ENCODE measurements around the gene ACSS1. TPM values are rescaled to one million over a fixed set of nuclear protein-coding genes. Genes with fewer than 3 reads are reported as not detected.

ACSS1 gene
- total RNA-seq, 1 donor from 2014 or later = 3.7 TPM

DNA sequence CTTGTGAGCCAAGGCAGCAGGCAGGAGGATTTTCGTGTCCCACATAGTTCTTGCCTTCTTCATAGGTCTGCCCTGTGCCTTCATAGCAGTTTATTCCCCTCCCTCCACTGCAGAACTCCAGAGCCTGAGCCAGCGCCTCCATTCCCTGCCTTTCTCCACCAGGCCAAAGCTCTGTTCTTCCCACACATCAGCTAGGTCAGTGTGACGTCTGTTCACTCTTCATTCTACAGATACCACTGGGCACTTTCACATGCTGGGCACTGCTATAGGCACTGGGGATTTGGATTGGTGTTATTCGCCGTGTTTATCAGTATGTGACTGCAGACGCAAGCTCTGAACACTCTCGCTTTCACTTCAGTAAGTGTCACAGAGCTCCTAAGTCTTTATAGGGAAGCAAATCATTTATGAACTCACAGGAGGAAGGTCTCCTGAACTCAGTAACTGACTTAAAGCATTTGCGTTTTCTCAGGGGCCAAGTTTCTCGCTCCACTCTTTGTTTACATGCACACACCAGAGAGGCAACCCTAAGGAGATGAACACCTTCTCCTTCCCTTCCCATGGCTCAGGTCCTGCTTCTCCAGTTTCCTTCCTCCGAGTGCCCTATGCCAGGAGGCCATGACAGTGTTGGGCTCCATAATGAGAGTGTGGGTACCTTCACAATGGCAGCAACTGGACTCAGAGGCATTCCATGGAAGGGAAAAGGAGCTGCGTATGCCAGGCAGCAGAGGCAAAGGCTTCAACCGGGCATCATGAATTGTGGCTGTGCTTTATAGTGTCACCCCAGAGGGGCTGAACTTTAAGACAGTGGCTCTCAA, 59.1 kb downstream of the ACSS1 start:
- DNase-seq (ENCODE audit: low spot score in 2 of 2) (no peak), FAIRE-seq (no peak)

DNA sequence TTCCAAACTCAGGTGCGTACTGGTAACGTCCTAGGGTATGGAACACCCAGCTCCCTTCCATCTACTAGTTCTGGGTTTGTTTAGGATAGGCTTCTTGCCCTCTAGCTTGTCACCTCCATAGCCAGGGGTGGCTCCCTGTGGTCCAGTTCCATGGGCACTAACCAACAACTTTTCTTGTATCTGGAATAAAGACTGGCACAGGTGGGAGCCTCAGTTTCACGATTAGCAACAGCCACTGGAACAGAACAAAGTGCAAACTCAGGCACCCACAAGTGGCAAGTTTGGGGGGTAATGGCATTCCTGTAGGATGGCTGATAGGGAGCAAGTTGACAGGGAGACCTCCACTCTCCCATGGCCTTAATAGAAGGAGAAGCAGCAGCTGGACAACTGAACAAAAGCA, 59.8 kb downstream of the ACSS1 start:
- DNase-seq (ENCODE audit: low spot score in 2 of 2) (no peak), FAIRE-seq (no peak)

- FAIRE-seq = no peak
- no peak for DNase-seq (ENCODE audit: low spot score in 2 of 2)
These were observed 61.2 kb downstream of the ACSS1 start for GRCh38 chr20:24996449-24997377.

DNA sequence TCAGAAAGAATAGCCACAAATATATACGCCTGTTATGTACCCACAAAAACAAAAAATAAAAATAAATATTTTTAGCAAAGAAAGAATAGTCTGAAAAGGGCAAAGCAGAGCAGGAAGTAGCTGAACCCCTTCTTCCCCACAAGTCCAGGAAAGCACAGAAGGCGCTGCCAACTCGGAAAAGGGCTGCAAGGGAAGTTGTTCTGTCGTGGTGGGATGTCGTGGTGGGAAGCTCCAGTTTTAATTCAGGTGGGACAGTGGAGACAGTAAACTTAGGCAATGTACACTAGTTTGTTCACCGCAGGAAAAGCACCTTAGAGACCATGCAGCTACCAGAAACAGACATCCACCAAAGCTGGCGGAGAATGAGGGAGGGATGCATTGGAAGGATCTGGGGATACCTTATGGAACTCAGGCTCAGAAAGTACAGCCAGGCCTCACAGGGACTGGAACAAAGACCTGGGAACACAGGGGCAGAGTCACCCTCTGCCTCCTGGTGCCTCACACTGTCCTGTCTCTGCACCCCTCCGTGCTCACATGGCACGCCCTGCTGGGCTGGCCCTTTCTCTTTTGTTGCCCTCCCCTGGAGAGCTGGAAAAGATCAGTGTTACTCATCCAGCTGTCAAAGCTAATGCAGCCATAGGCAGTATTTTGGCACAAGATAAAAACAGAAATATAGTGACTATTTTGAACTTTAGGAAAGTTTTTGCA, 62.0 kb downstream of the ACSS1 start:
- DNase-seq (ENCODE audit: low spot score in 2 of 2) (no peak), FAIRE-seq (no peak)

GRCh38 chr20:24994470-24995368, 63.2 kb downstream of the ACSS1 start:
- FAIRE-seq = no peak
- DNase-seq (ENCODE audit: low spot score in 2 of 2) = peak; percentile 68 to 69

GRCh38 chr20:24994186-24994465, 63.8 kb downstream of the ACSS1 start:
- no peak for DNase-seq (ENCODE audit: low spot score in 2 of 2)
- no peak for FAIRE-seq

- FAIRE-seq = no peak
- peak; percentile 40 to 61 for DNase-seq (ENCODE audit: low spot score in 2 of 2)
These were observed 64.4 kb downstream of the ACSS1 start for GRCh38 chr20:24993337-24994185.

- no peak for FAIRE-seq
- DNase-seq (ENCODE audit: low spot score in 2 of 2) = peak; percentile 87 to 96
These were observed 65.3 kb downstream of the ACSS1 start, which contains the start of gene APMAP for GRCh38 chr20:24992487-24993205. Gene APMAP, minus strand, starts transcription at chr20:24992751. Its CDS starts 63 bp downstream, at chr20:24992688.

DNA sequence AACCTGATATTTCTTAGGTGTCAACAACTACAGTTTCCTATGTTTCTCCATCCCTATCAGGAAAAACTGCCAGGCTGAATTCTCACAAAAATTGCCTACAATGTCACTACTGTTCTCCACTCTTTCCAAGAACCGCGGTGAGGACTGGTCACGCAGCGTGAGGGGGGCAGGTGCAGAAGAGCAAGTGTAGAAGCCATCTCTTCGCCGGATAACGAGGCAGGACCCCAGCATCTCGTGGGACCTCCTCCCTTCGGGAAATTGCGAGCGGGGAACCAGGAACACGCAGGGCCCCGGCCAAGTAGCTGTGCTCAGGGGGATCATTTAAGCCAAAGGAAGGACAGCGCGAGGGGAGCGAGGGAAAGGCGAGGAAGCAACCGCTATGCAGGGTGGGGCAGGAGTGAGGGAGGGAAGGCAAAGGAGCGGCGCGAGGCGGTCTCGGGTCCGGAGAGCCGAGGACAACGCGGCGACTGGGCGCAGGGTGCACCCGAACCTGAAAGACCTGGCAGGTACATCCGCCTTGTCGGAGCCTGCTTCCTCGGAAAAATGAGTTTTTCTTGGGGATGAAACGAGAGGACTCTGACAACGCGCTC, 65.9 kb downstream of the ACSS1 start:
- no peak for DNase-seq (ENCODE audit: low spot score in 2 of 2)
- FAIRE-seq = no peak

DNA sequence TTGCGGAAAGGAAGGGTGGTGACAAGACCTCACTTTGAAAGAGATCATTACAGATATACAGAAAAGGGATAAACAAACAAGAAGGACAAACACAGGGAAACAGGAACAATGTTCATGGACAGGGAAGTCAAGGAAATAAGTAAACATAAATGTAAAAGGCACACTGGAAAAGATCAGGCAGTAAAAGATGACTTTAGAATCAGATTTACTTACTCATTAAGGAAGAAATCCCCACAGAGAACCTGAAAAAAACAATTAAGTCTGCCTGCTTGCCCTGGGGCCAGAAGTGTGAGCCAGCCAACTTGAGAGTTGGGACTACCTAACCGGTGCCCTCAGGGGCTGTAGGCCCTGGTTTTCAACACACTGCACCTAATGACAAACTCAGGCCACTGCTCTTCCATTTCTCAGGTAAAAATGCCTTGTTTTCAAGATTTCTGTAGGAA, 67.1 kb downstream of the ACSS1 start:
- no peak for FAIRE-seq

GRCh38 chr20:24989162-24989561, 68.8 kb downstream of the ACSS1 start:
- FAIRE-seq (no peak), DNase-seq (ENCODE audit: low spot score in 2 of 2) (no peak)

More for the DNA sequence above, 67.1 kb downstream of the ACSS1 start:
- DNase-seq (ENCODE audit: low spot score in 2 of 2) = no peak

GRCh38 chr20:24987873-24988835, 69.8 kb downstream of the ACSS1 start:
- no peak for FAIRE-seq
- DNase-seq (ENCODE audit: low spot score in 2 of 2) = no peak

DNA sequence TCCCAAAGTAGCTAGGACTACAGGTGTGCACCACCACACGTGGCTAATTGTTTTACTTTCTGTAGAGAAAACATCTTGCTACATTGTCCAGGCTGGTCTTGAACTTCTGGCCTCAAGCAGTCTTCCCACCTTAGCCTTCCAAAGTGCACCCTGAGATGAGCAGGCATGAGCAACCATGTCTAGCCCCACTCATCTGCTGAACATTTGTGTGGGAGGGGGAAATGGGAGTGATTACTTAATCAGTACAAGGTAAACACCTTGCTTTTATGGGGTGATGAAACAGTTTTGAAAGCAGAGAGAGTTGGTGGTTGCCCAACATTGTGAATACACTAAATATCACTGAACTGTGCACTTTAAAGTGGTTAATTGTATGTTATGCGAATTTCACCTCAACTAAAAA, 70.7 kb downstream of the ACSS1 start:
- FAIRE-seq (no peak), DNase-seq (ENCODE audit: low spot score in 2 of 2) (no peak)

- no peak for FAIRE-seq
- no peak for DNase-seq (ENCODE audit: low spot score in 2 of 2)
These were observed 71.4 kb downstream of the ACSS1 start for GRCh38 chr20:24986436-24987015.

- DNase-seq (ENCODE audit: low spot score in 2 of 2) = no peak
- no peak for FAIRE-seq
These were observed 72.1 kb downstream of the ACSS1 start for GRCh38 chr20:24985802-24986201.

DNA sequence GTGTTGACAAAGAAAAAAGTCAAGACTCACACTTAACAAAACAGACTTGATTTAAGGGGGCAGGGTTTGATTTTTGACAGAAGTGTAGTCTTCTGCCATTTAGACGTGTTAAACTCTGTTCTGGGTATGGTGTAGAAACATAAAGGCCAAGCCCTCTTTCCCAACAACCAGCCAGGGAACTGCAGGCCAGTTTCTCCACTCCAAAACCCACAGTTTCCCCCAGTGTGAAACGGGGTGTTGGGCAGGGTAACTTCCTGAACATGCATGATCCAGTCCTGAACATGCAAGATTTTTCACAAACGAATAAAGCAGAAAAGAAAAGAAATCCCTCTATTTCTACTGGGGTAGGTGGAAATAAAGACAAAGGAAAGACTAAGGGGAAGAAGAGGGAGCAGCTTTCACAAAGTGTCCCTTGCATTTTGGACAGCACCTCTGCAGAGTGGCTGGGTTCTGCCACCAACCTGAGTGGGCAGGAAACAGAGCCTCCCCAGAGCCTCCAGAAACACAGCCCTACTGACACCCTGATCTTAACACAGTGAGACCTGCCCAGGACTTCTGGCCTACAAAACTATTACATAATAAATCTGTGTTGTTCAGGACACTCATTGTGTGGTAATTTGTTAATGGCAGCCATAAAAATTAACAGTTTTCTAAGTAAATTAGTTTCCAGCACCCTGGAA, 72.8 kb downstream of the ACSS1 start:
- no peak for DNase-seq (ENCODE audit: low spot score in 2 of 2)
- no peak for FAIRE-seq

Data from frontal cortex (tissue), 4 donors.